K562 (cell line): ENCODE measurements around the gene MAGOHB. TPM values are rescaled to one million over a fixed set of nuclear protein-coding genes. Genes with fewer than 3 reads are reported as not detected.
A peak's percentile ranks its signal among the peaks of the same experiment; 100 is the strongest.
"Not testable (repeated sequence)": the region's sequence is repeated elsewhere in the genome, so short reads cannot be mapped to it uniquely, and the experiment has no call there.

Experiments
- ATAC-seq: fragments of 200-7000 bp; cut with Tn5 transposase; 3 replicates; pipeline ENCODE4 v1.9.1; 2020; ENCODE audit warnings: moderate library complexity
- BruUV-seq: library from RNA; stranded (reverse); fragments of 400-500 nt; replicated peaks from 2 replicates; lab custom pipeline; 2021; lab: Mats Ljungman, UMichigan
- CTCF ChIA-PET: fragments of 300-600 bp; formaldehyde crosslinking; extraction: SDS; loops from one replicate; lab custom pipeline; 2021; ENCODE audit warnings: low intra/inter-chr PET ratio; lab: Yijun Ruan, JAX
- POLR2A ChIA-PET: fragments of 300-600, 350-650 bp; sonication (Branson Sonifier 250); formaldehyde crosslinking; extraction: SDS; loops from one replicate; lab custom pipeline; 2021; ENCODE audit warnings: antibody characterized with exemption, inconsistent platforms; lab: Yijun Ruan, JAX
- DNase-seq, 4 experiments: peaks; one replicate each; pipeline versions ENCODE4 v3.0.0 to v3.0.0-alpha.2; 2011 to 2018; ENCODE audit warnings: low spot score in 3 of 4, mixed read lengths in 3 of 4; ENCODE audit errors: extremely low read depth in 1 of 4
- FAIRE-seq: peaks from 2 replicates; lab custom pipeline; 2011; peaks lifted over from hg19 to GRCh38; lab: Jason Lieb, UNC
- H2AFZ ChIP-seq: 2 replicates; pipeline ENCODE4 v1.6.0; 2011; ENCODE audit warnings: low read depth, low read length, control low read depth, inconsistent platforms
- H3K27ac ChIP-seq: fragments of 200-600 bp; 3 replicates; pipeline ENCODE4 v1.8.0; 2011; ENCODE audit warnings: low read depth, mild to moderate bottlenecking, control low read depth, inconsistent platforms, low read length, moderate library complexity, mixed read lengths; ENCODE audit errors: extremely low read depth
- H3K27me3 ChIP-seq, 2 experiments: fragments of 300-600 bp in 1 of 2; 2 replicates in 1 of 2; 3 replicates in 1 of 2; pipeline versions ENCODE4 v1.6.0 to v1.8.0; 2011; ENCODE audit warnings: inconsistent platforms in 2 of 2, low read length in 2 of 2, mild to moderate bottlenecking in 1 of 2, mixed read lengths in 1 of 2, moderate library complexity in 1 of 2; ENCODE audit not compliant: control insufficient read depth in 2 of 2, insufficient read depth in 2 of 2
- H3K36me3 ChIP-seq: fragments of 300-600 bp; 3 replicates; pipeline ENCODE4 v1.8.0; 2011; ENCODE audit warnings: mild to moderate bottlenecking, low read length, inconsistent platforms; ENCODE audit not compliant: control insufficient read depth, insufficient read depth
- H3K4me1 ChIP-seq, 2 experiments: fragments of 200-600 bp in 1 of 2; replicated peaks in 1 of 2; 2 replicates in 1 of 2; 3 replicates in 1 of 2; pipeline versions ENCODE4 v1.5.1 to v1.8.0; 2011; ENCODE audit warnings: inconsistent platforms in 2 of 2, low read length in 2 of 2, mild to moderate bottlenecking in 1 of 2, mixed read lengths in 1 of 2, moderate library complexity in 1 of 2; ENCODE audit not compliant: control insufficient read depth in 2 of 2, insufficient read depth in 2 of 2
- H3K4me2 ChIP-seq: 2 replicates; pipeline ENCODE4 v1.6.1; 2011; ENCODE audit warnings: low read length, control low read depth, inconsistent platforms, mixed read lengths; ENCODE audit not compliant: insufficient read depth
- H3K4me3 ChIP-seq: fragments of 200-600 bp; sonication (generic), shearing (Covaris generic); 2 replicates; pipeline ENCODE4 v1.5.1; 2016; ENCODE audit warnings: control low read depth, inconsistent platforms
- H3K79me2 ChIP-seq: fragments of 200-600 bp; 3 replicates; pipeline ENCODE4 v1.8.0; 2011; ENCODE audit warnings: low read length, inconsistent platforms; ENCODE audit not compliant: control insufficient read depth, insufficient read depth
- H3K9ac ChIP-seq, 2 experiments: 2 replicates each; pipeline versions ENCODE4 v1.6.0 to v1.6.1; 2011; ENCODE audit warnings: low read depth in 2 of 2, low read length in 2 of 2, control low read depth in 1 of 2, inconsistent platforms in 1 of 2, mild to moderate bottlenecking in 1 of 2, mixed read lengths in 1 of 2; ENCODE audit not compliant: insufficient read depth in 1 of 2
- H3K9me1 ChIP-seq: one replicate; pipeline ENCODE4 v1.6.0; 2011; ENCODE audit warnings: inconsistent platforms, mild to moderate bottlenecking, low read length, moderate library complexity; ENCODE audit not compliant: control insufficient read depth, insufficient read depth
- H3K9me3 ChIP-seq: replicated peaks from 2 replicates; pipeline ENCODE4 v1.5.1; 2011; ENCODE audit warnings: low read depth, low read length, inconsistent platforms; ENCODE audit not compliant: control insufficient read depth, insufficient read depth
- H4K20me1 ChIP-seq: replicated peaks from 2 replicates; pipeline ENCODE4 v1.6.1; 2011; ENCODE audit warnings: low read length, inconsistent platforms, mixed read lengths; ENCODE audit not compliant: control insufficient read depth, insufficient read depth
- CEBPB ChIP-seq: fragments of 450-650 bp; IDR thresholded peaks from 2 replicates; pipeline ENCODE4 v1.6.1; 2016; ENCODE audit warnings: missing genetic modification characterization, missing compliant biosample characterization
- CEBPG ChIP-seq, 3 experiments: fragments of 200-800 bp in 1 of 3; sonication (Bioruptor generic) in 1 of 3; sonication (generic) in 1 of 3; formaldehyde crosslinking in 1 of 3; IDR thresholded peaks in 2 of 3; conservative IDR thresholded peaks in 1 of 3; 2 replicates each; pipeline versions ENCODE4 v1.6.1 to v1.8.0; 2016 to 2022; ENCODE audit warnings: missing compliant biosample characterization in 2 of 3, missing genetic modification characterization in 2 of 3, mild to moderate bottlenecking in 1 of 3, missing genetic modification reagents in 1 of 3
- HSF4 ChIP-seq: fragments of 250-450 bp; sonication (Bioruptor Pico); IDR thresholded peaks from 2 replicates; pipeline ENCODE4 v2.1.2; 2022; ENCODE audit warnings: mild to moderate bottlenecking, moderate library complexity, borderline replicate concordance
- PRMT5 ChIP-seq: sonication (generic); formaldehyde crosslinking; IDR thresholded peaks from 2 replicates; pipeline ENCODE4 v1.5.0; 2020; ENCODE audit warnings: missing genetic modification reagents
- SMC3 ChIP-seq: conservative IDR thresholded peaks from 2 replicates; pipeline ENCODE4 v1.6.1; 2011; ENCODE audit warnings: low read depth, low read length, improper control_type of control experiment; ENCODE audit not compliant: insufficient read depth
- WGBS: fragments of 100-300 bp; shearing (Covaris generic); methylation state at CpG from one replicate; pipeline ENCODE4 v1.1.6; 2016; ENCODE audit warnings: low coverage, mixed read lengths; ENCODE audit not compliant: insufficient coverage; ENCODE audit errors: missing lambda C conversion rate; 5-methylcytosine and 5-hydroxymethylcytosine counted together
- in situ Hi-C: fragments of 300-500 bp; cut with MboI; formaldehyde crosslinking; loops from 4 replicates; pipeline ENCODE4 v1.15.0; 2018; ENCODE audit warnings: inconsistent platforms, mixed read lengths
- intact Hi-C: fragments of 100-400 bp; cut with micrococcal nuclease; formaldehyde crosslinking; loops from 2 replicates; pipeline ENCODE4 v1.14.2; 2022
- polyA plus RNA-seq, 8 experiments: library from polyadenylated mRNA; depleted of rRNA in 4 of 8; stranded (reverse) in 5 of 8; unstranded in 3 of 8; fragments of >200 nt; fragmentation: Nextera tagmentation in 2 of 8; fragmentation: Illumina TruSeq in 1 of 8; extraction: Ambion mirVana in 2 of 8; extraction: Trizol in 1 of 8; gene quantifications; 2 replicates each; pipeline versions ENCODE4 v1.2.1 to v1.2.3, GENCODE V29; 2011 to 2014; ENCODE audit warnings: inconsistent platforms in 1 of 8, missing spikeins in 1 of 8
- total RNA-seq, 7 experiments: library from RNA; depleted of rRNA in 6 of 7; stranded (reverse); fragments of >200 nt in 6 of 7; fragmentation: Illumina TruSeq in 2 of 7; extraction: Trizol in 2 of 7; gene quantifications; 2 replicates each; pipeline versions ENCODE4 v1.2.1 to v1.2.3, GENCODE V29; 2011 to 2021; ENCODE audit warnings: low replicate concordance in 1 of 7

MAGOHB gene
- total and polyA plus RNA-seq, 9 of the 15 experiments (the other 6 are each of a cell fraction or from before 2014, with no cell fraction given): 34.5 to 177 (median 85.4) TPM

- FAIRE-seq (no peak), ATAC-seq (no peak), DNase-seq (no peak)
- Histone ChIP-seq H3K4me2 (no peak overlapping the region), H4K20me1 (no peaks in the 10 kb centered on the region), H3K27ac (no peak overlapping the region), H3K4me1 (no peaks in the 10 kb centered on the region), H2AFZ (no peak overlapping the region), H3K9me1 (no peaks in the 10 kb centered on the region), H3K36me3 (no peaks in the 10 kb centered on the region), H3K27me3 (no peaks in the 10 kb centered on the region), H3K9ac (no peak overlapping the region), H3K79me2 (no peaks in the 10 kb centered on the region), H3K4me3 (no peak overlapping the region), H3K9me3 (no peaks in the 10 kb centered on the region)
- in situ Hi-C loops (no loop called here), intact Hi-C loops (no loop called here)
- WGBS: 31% methylated on average over 3 of the region's 3 CpGs
- ChIA-PET POLR2A (no interaction called here), CTCF (no interaction called here)
- TF ChIP-seq HSF4 (CRISPR knock-in tag) (no peak), SMC3 (no peak), PRMT5 (CRISPR knock-in tag) (no peak), CEBPB (peak; percentile 92), CEBPG (CRISPR knock-in tag; IDR thresholded peaks at IDR 0.05) (no peak), CEBPG (tag; conservative IDR thresholded peaks at IDR 0.05 in 1 of 2, IDR thresholded peaks at IDR 0.05 in 1 of 2) (peak; percentile 56 to 92)
- BruUV-seq: no TSS peak
These were observed 38.8 kb upstream of the MAGOHB start for GRCh38 chr12:10652192-10652591.

DNA sequence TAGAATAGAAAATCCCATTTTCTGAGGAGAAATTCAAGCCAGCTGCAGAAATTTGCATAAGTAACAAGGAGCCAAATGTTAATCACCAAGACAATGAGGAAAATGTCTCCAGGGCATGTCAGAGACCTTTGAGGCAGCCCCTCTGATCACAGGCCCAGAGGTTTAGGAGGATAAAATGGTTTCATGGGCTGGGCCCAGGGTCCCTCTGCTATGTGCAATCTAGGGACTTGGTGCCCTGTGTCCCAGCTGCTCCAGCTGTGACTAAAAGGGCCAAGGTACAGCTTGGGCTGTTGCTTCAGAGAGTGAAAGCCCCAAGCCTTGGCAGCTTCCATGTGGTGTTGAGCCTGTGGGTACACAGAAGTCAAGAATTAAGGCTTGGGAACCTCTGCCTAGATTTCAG is 33.2 kb upstream of the MAGOHB start:
- H2AFZ ChIP-seq, H3K4me3 ChIP-seq, CTCF ChIA-PET, H3K9me3 ChIP-seq, intact Hi-C loops, H3K9me1 ChIP-seq, H3K27ac ChIP-seq, H3K4me2 ChIP-seq, H3K27me3 ChIP-seq, BruUV-seq, H4K20me1 ChIP-seq, H3K9ac ChIP-seq, H3K79me2 ChIP-seq, H3K4me1 ChIP-seq, H3K36me3 ChIP-seq, DNase-seq, in situ Hi-C loops, FAIRE-seq, POLR2A ChIA-PET, ATAC-seq: not testable (repeated sequence)
